B cell (primary cell): ENCODE data around the gene KRTAP10-2. TPM values are rescaled to one million over a fixed set of nuclear protein-coding genes. Genes with fewer than 3 reads are reported as not detected.

Source experiments
- ATAC-seq: fragments of 200-7000 bp; cut with Tn5 transposase; one replicate; pipeline ENCODE4 v1.10.0; 2021; ENCODE audit warnings: low read depth, mild to moderate bottlenecking, moderate number of reproducible peaks, moderate library complexity
- CTCF ChIA-PET: fragments of 350-600 bp; sonication (Branson Sonifier 250); formaldehyde crosslinking; loops from one replicate; lab custom pipeline; 2021; ENCODE audit warnings: antibody characterized with exemption, inconsistent platforms; lab: Charles Lee
- POLR2A ChIA-PET: fragments of 350-600 bp; sonication (Branson Sonifier 250); formaldehyde crosslinking; loops from one replicate; lab custom pipeline; 2021; ENCODE audit warnings: antibody characterized with exemption; lab: Charles Lee
- DNase-seq: peaks from one replicate; pipeline ENCODE4 v3.0.0; 2013
- H2AFZ ChIP-seq: 2 replicates; pipeline ENCODE4 v1.6.1; 2012; ENCODE audit warnings: mild to moderate bottlenecking, low read depth, low read length; ENCODE audit not compliant: insufficient read depth, poor library complexity, severe bottlenecking
- H3K27ac ChIP-seq, 2 donors: 1 replicate in 1 of 2; 2 replicates in 1 of 2; pipeline ENCODE4 v1.5.1; 2012 to 2013; ENCODE audit warnings: low read length in 2 of 2, mild to moderate bottlenecking in 2 of 2, moderate library complexity in 1 of 2
- H3K27me3 ChIP-seq, 4 experiments: fragments of 200-600 bp in 1 of 4; sonication (generic) in 1 of 4; replicated peaks in 1 of 4; 1 replicate in 2 of 4; 2 replicates in 2 of 4; pipeline versions ENCODE4 v1.6.1 to v1.7.0; 2013 to 2016; ENCODE audit warnings: low read length in 3 of 4, mild to moderate bottlenecking in 2 of 4, mixed read lengths in 1 of 4, moderate library complexity in 1 of 4; ENCODE audit not compliant: insufficient read depth in 4 of 4, control insufficient read depth in 3 of 4; ENCODE audit errors: control extremely low read depth in 1 of 4
- H3K36me3 ChIP-seq, 2 experiments: replicated peaks in 1 of 2; 1 replicate in 1 of 2; 2 replicates in 1 of 2; pipeline versions ENCODE4 v1.6.1 to v1.7.1; 2013; ENCODE audit warnings: low read length in 1 of 2; ENCODE audit not compliant: insufficient read depth in 2 of 2, control insufficient read depth in 1 of 2; ENCODE audit errors: control extremely low read depth in 1 of 2, extremely low read depth in 1 of 2
- H3K4me1 ChIP-seq, 2 donors: fragments of 200-600 bp in 1 of 2; sonication (generic) in 1 of 2; 1 replicate in 1 of 2; 2 replicates in 1 of 2; pipeline versions ENCODE4 v1.5.1 to v1.6.1; 2013 to 2017; ENCODE audit warnings: low read length in 2 of 2; ENCODE audit not compliant: control insufficient read depth in 2 of 2, insufficient read depth in 2 of 2
- H3K4me2 ChIP-seq: replicated peaks from 2 replicates; pipeline ENCODE3; 2012; ENCODE audit warnings: mild to moderate bottlenecking, low read depth, low read length; ENCODE audit not compliant: poor library complexity, severe bottlenecking
- H3K4me3 ChIP-seq, 5 experiments: fragments of 200-600 bp in 1 of 5; sonication (generic) in 1 of 5; 1 replicate in 3 of 5; 2 replicates in 2 of 5; pipeline versions ENCODE4 v1.5.1 to v1.7.0; 2011 to 2016; ENCODE audit warnings: low read length in 4 of 5, mild to moderate bottlenecking in 4 of 5, low read depth in 2 of 5, control low read depth in 1 of 5, moderate library complexity in 1 of 5; ENCODE audit not compliant: insufficient read depth in 1 of 5; ENCODE audit errors: control extremely low read depth in 1 of 5, extremely low read depth in 1 of 5
- H3K79me2 ChIP-seq: fragments of 200-600 bp; sonication (generic); one replicate; pipeline ENCODE4 v1.6.0; 2016; ENCODE audit warnings: low read length; ENCODE audit not compliant: control insufficient read depth, insufficient read depth
- H3K9ac ChIP-seq: fragments of 200-600 bp; sonication (generic); 2 replicates; pipeline ENCODE4 v1.6.1; 2017; ENCODE audit warnings: mild to moderate bottlenecking, low read length, moderate library complexity
- H3K9me3 ChIP-seq, 3 donors: one replicate each; pipeline versions ENCODE4 v1.6.1 to v1.7.1; 2013; ENCODE audit warnings: low read length in 2 of 3; ENCODE audit not compliant: control insufficient read depth in 2 of 3, insufficient read depth in 1 of 3; ENCODE audit errors: control extremely low read depth in 1 of 3
- H4K20me1 ChIP-seq: 2 replicates; pipeline ENCODE4 v1.6.0; 2012; ENCODE audit warnings: mild to moderate bottlenecking, low read length; ENCODE audit not compliant: insufficient read depth, control insufficient read depth, poor library complexity, severe bottlenecking
- H3K27ac Mint-ChIP-seq: one replicate; pipeline ENCODE4 v1.8.0; 2021; ENCODE audit warnings: mixed read lengths
- H3K27me3 Mint-ChIP-seq: one replicate; pipeline ENCODE4 v1.8.0; 2021; ENCODE audit warnings: mixed read lengths
- H3K4me1 Mint-ChIP-seq: one replicate; pipeline ENCODE4 v1.8.0; 2021; ENCODE audit warnings: mixed read lengths
- H3K4me3 Mint-ChIP-seq: one replicate; pipeline ENCODE4 v1.8.0; 2021; ENCODE audit warnings: mixed read lengths
- H3K9me3 Mint-ChIP-seq: one replicate; pipeline ENCODE4 v1.8.0; 2022; ENCODE audit warnings: mixed read lengths; ENCODE audit not compliant: insufficient read depth
- EZH2 ChIP-seq: IDR thresholded peaks from 2 replicates; pipeline ENCODE4 v1.6.1; 2012; ENCODE audit warnings: borderline replicate concordance, low read depth, mild to moderate bottlenecking, moderate library complexity, low read length; ENCODE audit not compliant: insufficient read depth, poor library complexity, severe bottlenecking
- WGBS: methylation state at CpG from one replicate; pipeline ENCODE4 v1.1.5; 2013; ENCODE audit warnings: missing lambda C conversion rate; ENCODE audit not compliant: insufficient coverage; 5-methylcytosine and 5-hydroxymethylcytosine counted together
- intact Hi-C: fragments of 100-400 bp; cut with micrococcal nuclease; formaldehyde crosslinking; loops from one replicate; pipeline ENCODE4 v1.10.0; 2022
- polyA plus RNA-seq: library from polyadenylated mRNA; depleted of rRNA; stranded (reverse); fragments of >200 nt; gene quantifications from 2 replicates; pipeline ENCODE4 v1.2.3, GENCODE V29; 2012
- total RNA-seq, 2 donors: library from RNA; stranded (reverse); fragments of 120-200 nt in 1 of 2; gene quantifications; 1 replicate in 1 of 2; 2 replicates in 1 of 2; pipeline versions ENCODE4 v1.2.3 to v1.2.4, GENCODE V29; 2013 to 2022
- TF ChIP-seq, protein P1 (sequence below): fragments of 200-600 bp; IDR thresholded peaks from one replicate; pipeline ENCODE4 v1.8.0; 2022; ENCODE audit warnings: antibody characterized with exemption, mild to moderate bottlenecking

The KRTAP10-2 gene
- total and polyA plus RNA-seq, 2 donors (not counting 1 experiment from before 2014, with no cell fraction given): not detected

DNA sequence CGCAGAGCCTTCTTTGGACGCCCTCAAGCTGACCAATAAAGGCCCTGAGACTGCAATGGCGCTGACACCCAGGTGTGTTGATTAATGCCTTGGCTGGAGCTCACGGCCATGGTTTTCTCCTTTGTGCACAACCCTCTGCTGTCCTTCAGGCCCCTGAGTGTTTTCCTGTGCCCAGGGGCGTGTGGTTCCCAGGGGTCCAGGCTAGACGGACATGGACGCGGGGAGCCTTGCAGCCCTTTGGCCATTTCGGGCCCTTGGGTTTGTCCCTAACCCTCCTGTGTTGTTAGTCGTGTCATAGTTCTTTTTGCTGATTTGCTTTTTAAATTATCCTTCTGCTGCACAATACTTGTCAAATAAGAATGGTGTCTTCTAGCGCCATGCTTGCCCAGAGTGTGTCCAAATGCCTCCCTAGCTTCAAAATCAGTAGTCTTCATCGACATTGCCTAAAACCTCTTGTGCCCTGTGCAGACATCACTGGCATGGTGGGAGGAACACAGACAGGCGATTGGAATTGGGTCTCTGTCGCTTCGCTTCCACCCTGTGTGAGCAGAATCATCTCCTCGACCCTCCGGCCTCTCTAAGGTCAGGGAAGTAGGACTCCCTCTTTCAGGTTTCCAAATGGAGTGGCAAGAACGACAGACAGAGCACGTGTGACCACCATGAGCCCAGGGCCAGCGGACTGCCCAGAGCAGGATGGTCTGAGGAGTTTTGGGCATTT, 24.2 kb upstream of the KRTAP10-2 start:
- H3K4me3 Mint-ChIP-seq: no peak overlapping the region
- peaks cover 5% of the 10 kb centered on the region for H3K9me3 Mint-ChIP-seq
- no peak overlapping the region for H3K27ac Mint-ChIP-seq
- CTCF ChIA-PET: no interaction called here
- intact Hi-C loops: no loop called here
- peaks cover 30% of the 10 kb centered on the region for H3K27me3 Mint-ChIP-seq
- no peak for ATAC-seq
- no peaks in the 10 kb centered on the region for H4K20me1 ChIP-seq
- H3K4me3 ChIP-seq: no peak overlapping the region
- TF ChIP-seq, protein P1, sequence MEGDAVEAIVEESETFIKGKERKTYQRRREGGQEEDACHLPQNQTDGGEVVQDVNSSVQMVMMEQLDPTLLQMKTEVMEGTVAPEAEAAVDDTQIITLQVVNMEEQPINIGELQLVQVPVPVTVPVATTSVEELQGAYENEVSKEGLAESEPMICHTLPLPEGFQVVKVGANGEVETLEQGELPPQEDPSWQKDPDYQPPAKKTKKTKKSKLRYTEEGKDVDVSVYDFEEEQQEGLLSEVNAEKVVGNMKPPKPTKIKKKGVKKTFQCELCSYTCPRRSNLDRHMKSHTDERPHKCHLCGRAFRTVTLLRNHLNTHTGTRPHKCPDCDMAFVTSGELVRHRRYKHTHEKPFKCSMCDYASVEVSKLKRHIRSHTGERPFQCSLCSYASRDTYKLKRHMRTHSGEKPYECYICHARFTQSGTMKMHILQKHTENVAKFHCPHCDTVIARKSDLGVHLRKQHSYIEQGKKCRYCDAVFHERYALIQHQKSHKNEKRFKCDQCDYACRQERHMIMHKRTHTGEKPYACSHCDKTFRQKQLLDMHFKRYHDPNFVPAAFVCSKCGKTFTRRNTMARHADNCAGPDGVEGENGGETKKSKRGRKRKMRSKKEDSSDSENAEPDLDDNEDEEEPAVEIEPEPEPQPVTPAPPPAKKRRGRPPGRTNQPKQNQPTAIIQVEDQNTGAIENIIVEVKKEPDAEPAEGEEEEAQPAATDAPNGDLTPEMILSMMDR: no peak
- no peak for TF ChIP-seq EZH2
- no peak for DNase-seq
- POLR2A ChIA-PET: no interaction called here
- no peaks in the 10 kb centered on the region for H3K4me1 ChIP-seq
- no peaks in the 10 kb centered on the region for H3K36me3 ChIP-seq
- H3K79me2 ChIP-seq: no peaks in the 10 kb centered on the region
- H3K27ac ChIP-seq: no peak overlapping the region
- H3K27me3 ChIP-seq: peaks cover 0 to 4% (median 0%) of the 10 kb centered on the region in 4 experiments
- no peaks in the 10 kb centered on the region for H3K4me1 Mint-ChIP-seq
- 95% methylated on average over 13 of the region's 20 CpGs for WGBS
- no peak overlapping the region for H2AFZ ChIP-seq
- H3K4me2 ChIP-seq: no peak overlapping the region
- H3K9me3 ChIP-seq: peaks cover 0 to 52% (median 11%) of the 10 kb centered on the region in 3 donors
- H3K9ac ChIP-seq: no peak overlapping the region
